ENCODE results near the gene ATP8B3. TPM values are rescaled to one million over a fixed set of nuclear protein-coding genes. Genes with fewer than 3 reads are reported as not detected.

Gene ATP8B3
- polyA plus RNA-seq, 1 donor (not counting 4 experiments of a cell fraction or from before 2014, with no cell fraction given): 0.98 TPM

- Histone ChIP-seq H3K36me3 (ENCODE audit: control insufficient read depth in 2 of 2, extremely low read depth in 1 of 2, insufficient read depth in 2 of 2, low read length in 2 of 2) (peaks cover 17 to 26% of the 10 kb centered on the region in 2 experiments), H3K79me2 (ENCODE audit: control insufficient read depth, insufficient read depth, low read length) (no peaks in the 10 kb centered on the region), H3K27me3 (ENCODE audit: control insufficient read depth, extremely low read depth, insufficient read depth, low read length) (no peaks in the 10 kb centered on the region), H3K4me2 (ENCODE audit: control insufficient read depth, extremely low read depth, insufficient read depth, low read depth, low read length) (no peak overlapping the region), H2AFZ (ENCODE audit: control insufficient read depth, low read length) (no peak overlapping the region), H3K27ac (ENCODE audit: control insufficient read depth, insufficient read depth, low read length) (no peak overlapping the region), H3K9me3 (ENCODE audit: control insufficient read depth, low read depth, low read length) (no peaks in the 10 kb centered on the region), H3K9me1 (ENCODE audit: control insufficient read depth, extremely low read depth, insufficient read depth, low read length) (no peaks in the 10 kb centered on the region), H3K9ac (ENCODE audit: control insufficient read depth, extremely low read depth, insufficient read depth, low read length) (no peak overlapping the region), H3K4me3 (ENCODE audit: control insufficient read depth in 2 of 3, extremely low read depth in 1 of 3, insufficient read depth in 2 of 3, low read depth in 1 of 3, low read length in 3 of 3) (no peak overlapping the region), H4K20me1 (ENCODE audit: control insufficient read depth, extremely low read depth, insufficient read depth, low read length) (no peaks in the 10 kb centered on the region), H3K4me1 (ENCODE audit: control insufficient read depth, extremely low read depth, insufficient read depth, low read length) (peaks cover 6% of the 10 kb centered on the region)
- TF ChIP-seq EZH2 (IDR thresholded peaks at IDR 0.05; ENCODE audit: low read length) (no peak), CTCF (optimal IDR thresholded peaks at IDR 0.05 in 1 of 3, IDR thresholded peaks at IDR 0.05 in 1 of 3, conservative IDR thresholded peaks at IDR 0.05 in 1 of 3; ENCODE audit: extremely low read depth in 1 of 3, insufficient read depth in 2 of 3, low read length in 3 of 3) (no peak)
- dilution Hi-C loops (cut with MboI; ENCODE audit: extremely low pct_ligation_motif_present, low sequenced_read_pairs): no loop called here
- FAIRE-seq (no peak), DNase-seq (ENCODE audit: low read depth, low spot score) (no peak)
These were observed 4.6 kb upstream of the ATP8B3 start for GRCh38 chr19:1816530-1817298.

- no peaks in the 10 kb centered on the region for H3K27me3 ChIP-seq (ENCODE audit: control insufficient read depth, extremely low read depth, insufficient read depth, low read length)
- H3K4me2 ChIP-seq (ENCODE audit: control insufficient read depth, extremely low read depth, insufficient read depth, low read depth, low read length): no peak overlapping the region
- H3K4me1 ChIP-seq (ENCODE audit: control insufficient read depth, extremely low read depth, insufficient read depth, low read length): peaks cover 11% of the 10 kb centered on the region
- H4K20me1 ChIP-seq (ENCODE audit: control insufficient read depth, extremely low read depth, insufficient read depth, low read length): no peaks in the 10 kb centered on the region
- H3K4me3 ChIP-seq (ENCODE audit: control insufficient read depth in 2 of 3, extremely low read depth in 1 of 3, insufficient read depth in 2 of 3, low read depth in 1 of 3, low read length in 3 of 3): no peak overlapping the region
- no peaks in the 10 kb centered on the region for H3K9me1 ChIP-seq (ENCODE audit: control insufficient read depth, extremely low read depth, insufficient read depth, low read length)
- TF ChIP-seq EZH2 (IDR thresholded peaks at IDR 0.05; ENCODE audit: low read length): no peak
- FAIRE-seq (no peak), DNase-seq (ENCODE audit: low read depth, low spot score) (no peak)
- H3K9me3 ChIP-seq (ENCODE audit: control insufficient read depth, low read depth, low read length): no peaks in the 10 kb centered on the region
- H2AFZ ChIP-seq (ENCODE audit: control insufficient read depth, low read length): no peak overlapping the region
- dilution Hi-C loops (cut with MboI; ENCODE audit: extremely low pct_ligation_motif_present, low sequenced_read_pairs): no loop called here
- H3K36me3 ChIP-seq (ENCODE audit: control insufficient read depth in 2 of 2, extremely low read depth in 1 of 2, insufficient read depth in 2 of 2, low read length in 2 of 2): peaks cover 17 to 23% of the 10 kb centered on the region in 2 experiments
- no peak overlapping the region for H3K27ac ChIP-seq (ENCODE audit: control insufficient read depth, insufficient read depth, low read length)
- no peak overlapping the region for H3K9ac ChIP-seq (ENCODE audit: control insufficient read depth, extremely low read depth, insufficient read depth, low read length)
- H3K79me2 ChIP-seq (ENCODE audit: control insufficient read depth, insufficient read depth, low read length): no peaks in the 10 kb centered on the region
These were observed 3.8 kb upstream of the ATP8B3 start for GRCh38 chr19:1815605-1816529.
